NK-92 (cell line): Measurements from ENCODE around the gene FGD1.
"Not testable (repeated sequence)": the region's sequence is repeated elsewhere in the genome, so short reads cannot be mapped to it uniquely, and the experiment has no call there.

ENCODE experiments used
- DNase-seq: peaks from one replicate; lab custom pipeline; 2025; ENCODE audit not compliant: unreplicated experiment; lab: John Stamatoyannopoulos, UW

Gene FGD1

DNA sequence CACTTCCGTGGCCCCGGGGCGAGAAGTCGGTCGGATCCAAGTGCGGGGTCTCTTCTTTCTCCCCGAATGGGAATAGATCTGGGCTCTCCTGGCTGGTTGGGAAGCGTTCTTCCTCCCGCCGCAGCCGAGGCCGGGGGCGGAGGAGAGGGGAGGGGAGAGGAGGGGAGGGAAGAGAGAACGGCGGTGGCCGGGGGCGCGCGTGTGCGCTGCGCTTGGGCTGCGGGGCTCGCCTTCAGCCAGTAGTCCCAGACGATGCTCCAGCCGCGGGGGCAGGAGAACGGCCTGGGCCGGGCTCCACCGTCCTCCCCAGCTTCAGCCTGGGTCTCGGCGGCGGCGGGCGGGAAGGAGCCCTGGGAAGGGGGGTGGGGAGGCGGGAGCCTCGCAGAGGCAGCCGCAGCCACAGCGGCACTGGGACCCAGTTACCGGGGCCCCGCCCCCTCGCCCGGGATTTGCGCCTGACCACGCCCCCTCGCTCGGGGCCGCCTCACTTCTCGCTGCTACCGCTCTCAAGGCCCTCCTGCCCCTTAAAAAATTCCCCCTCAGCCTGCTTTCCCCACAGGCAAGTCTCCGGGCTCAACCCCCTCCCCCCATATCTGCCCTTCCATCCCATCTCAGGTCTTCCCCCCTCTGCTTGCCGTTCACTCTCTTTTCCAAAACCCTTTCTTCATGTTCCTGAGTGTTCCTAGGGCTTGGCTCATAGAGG is at the start of gene FGD1:
Gene FGD1 (minus strand): TSS at position 421 of the 703 bp plus-strand sequence. CDS start 802 bp downstream, outside the sequence.
- DNase-seq: no peak

GRCh38 chrX:54542239-54542638 is 46.2 kb upstream of the FGD1 start:
- DNase-seq: not testable (repeated sequence)

DNA sequence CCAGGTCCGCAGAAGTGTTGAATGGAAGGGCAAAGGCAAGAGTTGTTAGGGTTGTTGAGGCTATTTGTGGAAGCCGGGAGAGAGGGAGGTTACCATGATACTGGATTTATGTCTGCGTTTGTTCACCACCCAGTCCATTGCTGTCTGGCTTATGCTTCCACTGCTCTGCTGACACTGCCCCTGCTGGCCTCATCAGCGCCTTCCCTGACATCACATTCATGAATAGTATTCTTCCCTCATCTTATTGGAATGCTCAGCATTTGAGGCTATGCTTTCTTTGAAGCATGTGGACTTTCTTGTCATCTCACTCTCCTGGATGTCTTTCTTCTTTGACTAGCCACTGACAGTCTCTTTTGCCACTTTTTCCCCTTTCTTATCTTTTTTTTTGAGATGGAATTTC is 44.3 kb upstream of the FGD1 start:
- no peak for DNase-seq

DNA sequence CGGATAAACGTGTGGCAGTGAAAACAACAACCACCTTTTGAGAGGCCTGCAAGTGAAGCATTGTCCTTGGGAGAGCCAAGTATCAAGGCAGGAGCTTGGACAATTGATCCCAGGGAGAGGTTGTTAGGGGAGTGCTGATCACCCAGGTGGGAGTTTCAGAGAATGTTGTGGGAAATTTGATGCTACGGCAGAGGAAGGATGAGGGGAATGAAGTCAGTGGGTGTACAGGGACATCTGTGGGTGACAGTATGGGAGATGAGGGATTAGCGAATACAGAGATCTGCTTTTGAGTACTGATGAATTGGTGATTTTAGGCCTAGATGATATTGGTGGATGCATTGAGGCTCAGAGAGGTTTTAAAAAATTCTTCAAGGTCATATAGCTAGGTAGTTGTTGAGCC is 38.2 kb upstream of the FGD1 start:
- DNase-seq: no peak

DNA sequence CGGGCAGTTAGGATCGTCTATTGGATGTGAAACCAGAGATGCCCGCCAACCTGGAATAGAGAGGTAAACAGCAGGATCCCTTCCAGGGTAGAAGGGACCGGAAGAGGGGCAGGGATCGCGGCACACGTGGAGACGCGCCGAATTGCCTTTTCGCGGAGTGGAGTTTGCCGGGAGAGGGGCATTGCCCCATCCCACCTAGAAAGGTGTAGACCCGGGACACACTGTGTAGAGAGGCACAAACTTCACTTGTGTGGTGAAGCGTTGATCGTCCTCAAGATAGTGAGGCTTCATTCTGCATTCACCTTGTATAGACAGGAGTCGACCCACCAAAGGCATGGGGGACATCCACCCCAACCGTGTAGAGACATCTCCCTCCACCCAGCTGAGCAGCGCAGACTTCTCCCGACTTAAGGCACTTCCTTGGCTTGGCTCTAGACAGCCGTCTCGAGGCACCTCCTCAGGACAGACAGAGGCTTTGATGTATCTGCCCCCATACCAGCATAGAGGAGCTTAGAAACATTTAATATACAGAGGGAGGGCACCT is 34.4 kb upstream of the FGD1 start:
- no peak for DNase-seq

DNA sequence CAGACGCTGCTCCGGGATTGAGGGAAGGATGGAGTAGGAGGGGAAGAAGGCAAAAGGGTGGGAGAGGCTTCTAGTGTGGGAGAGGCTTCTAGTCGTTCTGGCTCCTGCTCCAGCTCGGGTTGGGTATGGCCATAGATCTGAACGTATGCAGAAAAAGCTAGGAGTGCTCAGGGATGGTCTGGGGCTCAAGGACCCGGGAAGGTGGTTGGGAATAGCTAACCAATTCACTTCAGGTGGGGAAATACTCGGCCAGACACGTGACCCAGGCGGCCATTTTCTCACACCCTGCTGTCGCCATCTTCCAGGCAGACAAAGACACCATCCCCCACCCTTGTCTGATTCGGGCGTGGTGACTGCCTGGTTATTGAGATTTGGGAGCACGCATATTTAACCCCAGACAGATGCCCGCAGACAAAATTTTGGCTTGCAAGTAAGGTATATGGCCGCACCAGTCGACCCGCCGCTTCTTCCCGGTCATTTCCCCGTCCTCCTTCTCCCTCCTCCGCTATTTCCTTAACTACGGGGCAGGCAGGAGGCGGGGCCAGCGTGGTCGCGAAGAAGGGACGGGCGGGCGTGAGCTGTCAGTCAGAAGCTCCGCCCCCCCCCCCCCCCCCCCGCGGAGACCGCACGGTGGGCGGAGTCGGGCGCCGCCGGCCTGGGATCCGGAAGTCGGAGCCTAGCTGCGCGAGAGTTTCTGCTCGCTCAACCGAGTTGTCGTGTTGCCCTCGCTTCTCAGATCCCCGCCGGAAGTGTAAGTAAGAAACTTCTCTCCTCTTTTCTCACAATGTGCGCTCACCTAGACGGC is 33.7 kb upstream of the FGD1 start, which contains the start of gene GNL3L:
Gene GNL3L (plus strand): TSS at position 668 of the 805 bp plus-strand sequence. CDS start 2,348 bp downstream, outside the sequence.
- DNase-seq: peak; percentile 28

GRCh38 chrX:54529151-54529550 is 33.1 kb upstream of the FGD1 start:
- no peak for DNase-seq

DNA sequence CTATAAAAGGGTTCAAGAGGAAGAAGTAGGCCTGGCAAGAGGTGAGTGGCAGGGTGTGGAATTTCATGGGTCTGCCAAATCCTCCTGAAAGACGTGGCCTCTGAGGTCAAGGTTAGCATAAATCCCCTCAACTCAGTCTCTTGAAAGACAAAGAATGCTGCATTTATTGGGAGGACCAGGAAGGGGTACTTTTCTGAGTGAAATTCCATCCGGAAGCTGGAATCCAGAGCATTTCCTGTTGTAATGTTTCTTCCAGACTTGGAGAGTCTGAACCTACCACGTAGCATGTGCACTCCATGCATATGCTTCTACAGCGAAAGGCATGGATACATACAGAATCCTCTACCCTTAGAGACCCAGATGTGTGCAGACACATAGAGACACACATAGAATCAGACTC is 13.4 kb upstream of the FGD1 start:
- no peak for DNase-seq

GRCh38 chrX:54496936-54497335 is 902 bp upstream of the FGD1 start:
- no peak for DNase-seq

DNA sequence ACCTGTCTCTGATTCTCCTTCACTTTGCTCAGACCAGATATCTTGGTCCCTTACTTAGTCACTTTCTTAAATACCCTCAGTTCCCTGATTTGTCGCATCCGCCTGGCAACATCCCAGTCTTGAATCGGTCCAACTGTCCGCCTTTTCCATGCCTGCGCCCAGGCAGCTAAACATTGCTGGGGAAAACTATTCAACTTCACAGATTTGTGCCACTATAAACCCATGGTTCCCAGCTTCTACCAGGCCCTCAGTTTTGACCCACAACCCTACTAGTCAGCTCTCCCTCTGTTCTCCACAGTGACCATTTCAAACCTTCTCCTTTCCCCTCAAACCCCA is 451 bp upstream of the FGD1 start:
- DNase-seq: no peak

DNA sequence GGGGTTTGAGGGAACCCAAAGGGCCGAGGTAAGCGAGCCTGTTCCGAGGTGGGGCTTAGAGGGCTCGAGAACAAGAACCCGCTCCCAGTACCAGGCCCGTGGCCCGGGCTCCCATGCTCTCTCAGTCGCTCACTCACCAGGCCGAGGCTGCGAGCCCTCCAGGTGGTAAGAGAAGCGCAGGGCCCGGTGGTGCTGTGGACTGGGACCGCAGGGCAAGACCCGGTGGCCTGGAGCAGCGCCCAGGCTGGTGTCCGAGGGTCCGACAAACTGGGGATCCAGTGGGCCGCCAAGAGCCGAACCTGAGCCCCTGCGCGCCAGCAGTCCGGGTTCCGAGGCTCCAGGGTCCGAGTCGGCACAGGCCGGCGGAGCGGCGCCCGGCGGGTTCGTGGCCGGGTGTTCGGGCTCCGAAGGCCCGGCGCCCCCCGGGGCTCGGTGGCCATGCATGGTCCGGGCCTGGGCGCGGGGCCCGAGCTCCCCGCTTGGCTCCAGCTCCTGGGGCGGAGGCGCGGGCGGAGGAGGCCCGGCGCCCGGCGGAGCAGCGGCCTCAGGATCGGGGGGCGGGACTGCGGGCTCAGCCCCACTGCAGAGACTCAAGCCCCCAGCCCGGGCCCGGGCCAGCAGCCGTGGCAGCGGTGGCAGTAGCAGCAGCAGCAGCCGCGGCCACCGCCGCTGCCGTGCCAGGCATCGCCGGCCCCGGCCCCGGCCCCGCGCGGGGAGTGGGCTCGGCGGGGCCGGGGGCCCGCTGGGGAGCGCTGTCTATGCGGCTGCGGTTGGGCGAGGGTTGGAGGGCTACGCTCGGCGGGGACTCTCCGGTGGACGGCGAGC is 833 bp downstream of the FGD1 start:
- DNase-seq: no peak

DNA sequence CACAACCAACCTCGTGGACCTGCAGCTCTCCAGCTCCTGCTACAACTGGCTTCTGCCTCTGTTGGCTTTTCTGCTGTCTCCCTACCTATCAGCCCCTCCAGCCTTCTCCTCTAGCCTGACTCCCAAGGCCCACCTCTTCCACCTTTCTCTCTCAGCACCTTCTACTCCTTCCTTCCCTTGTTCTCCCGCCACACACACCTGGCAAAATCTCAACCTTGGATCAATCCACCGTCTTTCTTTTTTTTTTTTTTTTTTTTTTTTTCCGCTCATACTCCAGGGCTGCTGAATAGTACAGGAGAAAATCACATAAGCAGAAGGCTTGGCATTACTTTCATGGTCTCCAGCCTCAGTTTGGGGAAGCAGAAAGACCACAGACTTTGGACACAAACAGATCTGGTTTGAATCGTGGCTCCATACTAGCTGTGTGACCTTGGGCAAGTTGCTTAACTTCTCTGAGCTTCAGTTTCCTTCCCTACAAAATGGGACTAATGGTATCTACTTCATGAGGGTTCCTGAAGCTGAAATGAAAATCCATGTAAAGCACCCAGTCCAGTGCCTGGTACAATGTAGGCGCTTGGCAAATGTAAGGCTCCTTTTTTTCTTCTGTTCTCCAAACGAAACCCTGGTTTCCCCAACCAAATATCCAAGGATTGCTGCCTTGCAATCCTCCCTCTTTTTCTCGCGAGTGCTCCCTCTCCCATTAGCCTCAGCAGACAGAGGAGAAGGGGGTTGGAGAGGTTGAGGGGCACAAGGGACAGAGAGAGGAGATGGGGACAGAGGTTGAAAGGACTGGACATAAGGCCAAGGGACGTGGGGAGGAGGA is 1.7 kb downstream of the FGD1 start:
- no peak for DNase-seq

DNA sequence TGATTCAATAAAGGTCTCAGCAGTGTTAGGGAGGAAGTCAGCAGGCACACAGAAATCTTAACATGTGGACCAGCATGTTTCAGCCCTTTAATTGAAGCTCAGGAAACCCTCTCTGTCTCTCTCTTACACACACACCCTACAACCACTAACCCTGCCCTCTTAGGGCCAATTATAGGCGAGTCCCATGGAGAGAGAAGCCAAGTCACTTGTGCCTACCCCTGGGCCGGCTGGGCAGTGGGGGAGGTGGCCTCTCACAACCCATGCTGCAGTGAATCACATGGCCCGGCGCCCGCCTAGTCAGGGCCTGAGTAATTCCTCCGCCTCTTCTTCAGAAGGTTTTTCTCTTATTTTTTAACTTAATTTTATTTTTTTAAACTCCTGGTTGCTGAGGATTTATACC is 3.7 kb downstream of the FGD1 start:
- no peak for DNase-seq

GRCh38 chrX:54489819-54490218 is 6.2 kb downstream of the FGD1 start:
- DNase-seq: not testable (repeated sequence)

GRCh38 chrX:54484666-54485065 is 11.4 kb downstream of the FGD1 start:
- DNase-seq: no peak

DNA sequence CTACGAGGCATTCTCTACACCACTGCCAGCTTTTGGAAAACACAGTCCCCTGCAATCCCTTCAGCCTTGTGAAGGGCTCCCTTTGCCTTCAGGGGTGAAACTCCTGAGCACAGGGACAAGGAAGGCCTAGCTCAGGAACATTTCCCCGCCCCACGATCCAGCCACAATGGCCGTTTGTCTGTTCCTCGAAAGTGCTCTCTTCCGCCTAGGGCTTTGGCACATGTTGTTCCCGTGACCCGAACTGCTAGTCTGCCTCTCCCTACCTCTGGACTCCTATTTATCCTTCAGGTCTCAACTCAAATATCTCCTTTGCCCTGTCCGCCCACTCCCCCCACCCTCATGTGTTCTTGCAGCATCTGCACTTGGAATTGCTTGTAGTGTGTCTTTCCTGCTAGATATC is 12.1 kb downstream of the FGD1 start:
- DNase-seq: no peak

DNA sequence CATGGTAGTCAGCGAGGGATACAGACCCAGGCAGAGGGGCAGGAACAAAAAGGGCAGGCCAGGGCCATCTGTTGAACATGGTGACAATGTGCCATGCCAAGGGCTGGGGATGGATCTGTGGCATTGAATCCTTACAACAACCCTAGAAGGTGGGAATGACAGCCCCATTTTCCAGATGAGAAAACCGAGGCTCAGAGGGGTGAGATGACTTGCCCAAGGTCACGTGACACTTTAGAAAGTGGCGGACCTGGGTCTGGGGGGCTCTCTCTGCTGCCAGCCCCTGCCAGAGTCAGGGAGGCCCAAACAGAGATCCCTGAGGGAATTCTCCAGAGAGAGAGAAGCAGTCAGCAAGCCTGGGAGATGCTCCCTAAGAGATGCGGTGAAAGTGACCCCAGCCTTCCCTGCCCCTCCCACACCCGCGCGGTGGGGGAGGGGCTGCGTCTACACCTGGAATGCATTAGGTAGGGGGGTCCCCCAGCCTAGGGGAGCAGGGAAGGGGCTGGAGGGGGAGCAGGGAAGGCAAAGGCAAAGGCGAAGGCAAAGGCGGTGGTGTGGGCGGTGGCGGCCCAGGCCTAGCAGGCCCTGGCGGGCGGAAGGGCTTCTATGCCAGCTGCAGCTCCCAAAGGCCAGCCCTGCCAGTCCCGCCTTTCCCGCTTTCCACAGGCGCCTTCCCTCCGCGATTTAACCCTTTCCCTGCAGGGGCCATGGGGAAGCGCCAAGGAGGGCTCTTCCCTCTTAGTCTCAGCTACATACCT is 13.0 kb downstream of the FGD1 start:
- DNase-seq: no peak

GRCh38 chrX:54479136-54480111 is 16.6 kb downstream of the FGD1 start:
- DNase-seq: no peak
